ENCODE results near the gene UBE3D.

The UBE3D gene, protein sequence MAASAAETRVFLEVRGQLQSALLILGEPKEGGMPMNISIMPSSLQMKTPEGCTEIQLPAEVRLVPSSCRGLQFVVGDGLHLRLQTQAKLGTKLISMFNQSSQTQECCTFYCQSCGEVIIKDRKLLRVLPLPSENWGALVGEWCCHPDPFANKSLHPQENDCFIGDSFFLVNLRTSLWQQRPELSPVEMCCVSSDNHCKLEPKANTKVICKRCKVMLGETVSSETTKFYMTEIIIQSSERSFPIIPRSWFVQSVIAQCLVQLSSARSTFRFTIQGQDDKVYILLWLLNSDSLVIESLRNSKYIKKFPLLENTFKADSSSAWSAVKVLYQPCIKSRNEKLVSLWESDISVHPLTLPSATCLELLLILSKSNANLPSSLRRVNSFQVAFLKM

DNA sequence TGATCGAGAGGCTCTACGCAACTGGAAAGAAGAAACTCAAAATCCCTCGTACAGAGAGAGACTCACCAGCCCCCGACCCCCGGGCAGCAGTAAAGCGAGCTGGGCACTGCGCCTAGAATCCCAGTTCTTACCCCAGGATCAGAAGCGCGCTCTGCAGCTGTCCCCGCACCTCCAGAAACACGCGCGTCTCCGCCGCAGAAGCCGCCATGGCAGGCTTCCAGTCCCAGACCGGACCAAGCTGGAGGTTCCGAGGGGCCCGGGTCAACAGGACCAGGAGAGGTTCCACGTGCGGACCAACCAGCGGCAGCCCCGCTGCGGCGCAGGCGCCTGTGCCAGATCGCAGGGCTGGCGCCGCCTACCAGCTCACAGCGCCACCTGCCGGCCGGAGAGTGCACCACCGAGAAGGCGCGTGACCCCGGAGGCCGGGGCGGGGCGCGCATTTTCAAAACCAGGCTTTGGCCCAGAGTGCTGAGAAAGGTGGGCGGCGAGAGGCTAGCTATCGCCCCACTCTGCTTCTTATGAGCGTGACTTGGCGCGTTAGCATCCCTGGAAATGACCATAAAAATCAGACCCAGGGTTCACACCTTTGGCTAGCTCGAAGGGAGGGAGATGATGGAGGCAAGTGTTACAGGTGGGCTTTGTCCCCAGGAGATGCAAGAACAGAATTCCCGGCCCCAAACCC lies at the start of gene UBE3D:
UBE3D (minus strand) TSS at position 331 of the 682 bp plus-strand sequence; CDS start at position 208, 123 bp downstream.
- Mint-ChIP-seq H3K4me3 (peak within 1 kb of the TSS; percentile 93), H3K9me3 (no peaks in the 10 kb centered on the region), H3K27me3 (no peaks in the 10 kb centered on the region), H3K27ac (peak within 1 kb of the TSS; percentile 91), H3K36me3 (ENCODE audit: low read depth) (peaks cover 31% of the 10 kb centered on the region), H3K4me1 (ENCODE audit: low read depth) (peaks cover 54% of the 10 kb centered on the region)
- DNase-seq = peak; percentile 97

DNA sequence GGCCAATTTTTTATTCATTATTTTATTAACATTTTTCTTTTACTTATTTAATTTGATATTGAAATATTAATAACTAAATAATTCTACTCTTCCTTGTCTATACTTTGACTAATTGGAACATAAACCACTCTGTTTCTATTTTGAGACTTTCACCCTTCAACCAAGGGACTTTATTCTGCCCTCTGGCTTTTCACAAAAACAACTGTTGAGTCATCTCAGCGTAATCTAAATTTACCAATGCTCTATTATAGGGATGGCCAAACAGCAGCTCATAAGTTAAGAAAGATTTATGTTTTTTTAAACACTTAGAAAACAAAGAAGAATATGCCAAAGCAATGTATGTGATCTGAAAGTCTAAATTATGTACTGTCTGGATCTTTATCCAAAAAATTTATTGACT lies 48.5 kb upstream of the UBE3D start:
- no peak for DNase-seq
- Mint-ChIP-seq H3K27ac (no peak overlapping the region), H3K4me3 (no peak overlapping the region), H3K27me3 (no peaks in the 10 kb centered on the region), H3K36me3 (ENCODE audit: low read depth) (peaks cover 44% of the 10 kb centered on the region), H3K9me3 (no peaks in the 10 kb centered on the region), H3K4me1 (ENCODE audit: low read depth) (no peaks in the 10 kb centered on the region)

DNA sequence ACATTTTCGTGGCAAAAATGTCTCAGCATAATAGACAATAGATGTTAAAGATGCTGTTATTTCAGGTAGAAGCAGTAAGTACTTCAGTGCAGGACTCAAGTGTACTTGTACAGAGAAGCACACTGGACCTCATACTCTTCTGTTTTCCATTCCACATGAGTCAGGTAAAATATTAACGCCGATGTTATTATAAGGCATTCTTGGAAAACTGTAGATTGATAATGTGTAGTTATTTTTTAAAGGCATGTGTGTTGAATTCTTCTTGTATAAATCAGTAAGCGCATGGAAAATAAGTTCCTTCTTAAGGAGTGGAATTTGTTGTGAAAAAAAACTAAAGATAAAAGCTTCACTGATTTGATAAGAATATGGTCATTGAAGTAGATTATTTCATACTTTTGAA lies 47.6 kb upstream of the UBE3D start:
- Mint-ChIP-seq H3K36me3 (ENCODE audit: low read depth) (peaks cover 47% of the 10 kb centered on the region), H3K4me3 (no peak overlapping the region), H3K27ac (no peak overlapping the region), H3K4me1 (ENCODE audit: low read depth) (no peaks in the 10 kb centered on the region), H3K27me3 (no peaks in the 10 kb centered on the region), H3K9me3 (no peaks in the 10 kb centered on the region)
- no peak for DNase-seq

- DNase-seq = no peak
- peaks cover 12% of the 10 kb centered on the region for H3K9me3 Mint-ChIP-seq
- H3K4me3 Mint-ChIP-seq = no peak overlapping the region
- no peak overlapping the region for H3K27ac Mint-ChIP-seq
- peaks cover 58% of the 10 kb centered on the region for H3K36me3 Mint-ChIP-seq (ENCODE audit: low read depth)
- H3K27me3 Mint-ChIP-seq = no peaks in the 10 kb centered on the region
- H3K4me1 Mint-ChIP-seq (ENCODE audit: low read depth) = no peaks in the 10 kb centered on the region
Measured at GRCh38 chr6:83108378-83108777, 42.7 kb upstream of the UBE3D start.

DNA sequence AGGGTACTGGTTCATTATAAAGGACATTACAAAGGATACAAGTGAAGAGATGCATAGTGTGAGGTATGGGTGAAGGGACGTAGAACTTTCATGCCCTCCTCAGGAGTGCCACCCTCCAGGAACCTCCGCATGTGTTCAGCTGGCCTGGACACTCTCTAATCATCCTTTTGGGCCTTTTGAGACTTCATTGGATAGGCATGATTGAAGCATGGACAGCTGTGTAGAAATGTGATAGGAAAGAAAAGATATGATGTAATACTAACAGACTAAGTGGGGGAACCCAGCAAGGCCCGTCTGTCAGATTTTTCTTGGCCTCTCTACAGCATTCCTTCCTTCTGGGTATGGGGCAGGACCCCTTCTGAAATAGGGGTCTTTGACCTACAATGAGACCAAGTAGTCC lies 32.9 kb upstream of the UBE3D start:
- peaks cover 4% of the 10 kb centered on the region for H3K9me3 Mint-ChIP-seq
- H3K4me1 Mint-ChIP-seq (ENCODE audit: low read depth) = peaks cover 11% of the 10 kb centered on the region
- no peaks in the 10 kb centered on the region for H3K27me3 Mint-ChIP-seq
- no peak overlapping the region for H3K27ac Mint-ChIP-seq
- DNase-seq = no peak
- peaks cover 65% of the 10 kb centered on the region for H3K36me3 Mint-ChIP-seq (ENCODE audit: low read depth)
- H3K4me3 Mint-ChIP-seq = no peak overlapping the region

DNA sequence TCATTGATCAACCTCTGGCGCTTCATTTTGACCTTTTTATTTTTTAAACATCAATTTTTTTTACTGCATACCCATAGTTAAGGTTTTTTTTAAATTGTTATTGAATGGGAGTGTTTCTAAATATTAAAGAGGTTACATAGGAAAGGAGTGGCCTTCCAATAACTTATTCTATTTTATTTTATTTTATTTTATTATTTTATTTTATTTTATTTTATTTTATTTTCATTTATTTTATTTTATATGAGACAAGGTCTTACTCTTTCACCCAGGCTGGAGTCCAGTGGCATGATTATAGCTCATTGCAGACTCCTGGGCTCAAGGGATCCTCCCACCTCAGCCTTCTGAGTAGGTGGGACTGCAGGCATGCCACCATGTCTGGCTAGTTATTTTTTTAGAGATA lies 32.0 kb upstream of the UBE3D start:
- DNase-seq = no peak
- peaks cover 58% of the 10 kb centered on the region for H3K36me3 Mint-ChIP-seq (ENCODE audit: low read depth)
- no peaks in the 10 kb centered on the region for H3K9me3 Mint-ChIP-seq
- no peaks in the 10 kb centered on the region for H3K27me3 Mint-ChIP-seq
- no peak overlapping the region for H3K27ac Mint-ChIP-seq
- H3K4me1 Mint-ChIP-seq (ENCODE audit: low read depth) = peaks cover 12% of the 10 kb centered on the region
- H3K4me3 Mint-ChIP-seq = no peak overlapping the region

- H3K4me1 Mint-ChIP-seq (ENCODE audit: low read depth) = peaks cover 14% of the 10 kb centered on the region
- no peak for DNase-seq
- peaks cover 53% of the 10 kb centered on the region for H3K36me3 Mint-ChIP-seq (ENCODE audit: low read depth)
- no peaks in the 10 kb centered on the region for H3K27me3 Mint-ChIP-seq
- H3K9me3 Mint-ChIP-seq = no peaks in the 10 kb centered on the region
- no peak overlapping the region for H3K27ac Mint-ChIP-seq
- no peak overlapping the region for H3K4me3 Mint-ChIP-seq
Measured at GRCh38 chr6:83097204-83097603, 31.6 kb upstream of the UBE3D start.

GRCh38 chr6:83096791-83097190 lies 31.1 kb upstream of the UBE3D start:
- H3K9me3 Mint-ChIP-seq = no peaks in the 10 kb centered on the region
- H3K27me3 Mint-ChIP-seq = no peaks in the 10 kb centered on the region
- peaks cover 49% of the 10 kb centered on the region for H3K36me3 Mint-ChIP-seq (ENCODE audit: low read depth)
- H3K27ac Mint-ChIP-seq = no peak overlapping the region
- no peak for DNase-seq
- peaks cover 14% of the 10 kb centered on the region for H3K4me1 Mint-ChIP-seq (ENCODE audit: low read depth)
- H3K4me3 Mint-ChIP-seq = no peak overlapping the region

GRCh38 chr6:83092756-83093399 lies 27.2 kb upstream of the UBE3D start:
- no peak overlapping the region for H3K27ac Mint-ChIP-seq
- peaks cover 17% of the 10 kb centered on the region for H3K4me1 Mint-ChIP-seq (ENCODE audit: low read depth)
- H3K4me3 Mint-ChIP-seq = no peak overlapping the region
- H3K27me3 Mint-ChIP-seq = no peaks in the 10 kb centered on the region
- no peaks in the 10 kb centered on the region for H3K9me3 Mint-ChIP-seq
- peaks cover 18% of the 10 kb centered on the region for H3K36me3 Mint-ChIP-seq (ENCODE audit: low read depth)
- DNase-seq = no peak

GRCh38 chr6:83086751-83087150 lies 21.1 kb upstream of the UBE3D start:
- Mint-ChIP-seq H3K36me3 (ENCODE audit: low read depth) (peaks cover 16% of the 10 kb centered on the region), H3K4me3 (no peak overlapping the region), H3K9me3 (no peaks in the 10 kb centered on the region), H3K27me3 (no peaks in the 10 kb centered on the region), H3K27ac (peak overlapping the region; percentile 14), H3K4me1 (ENCODE audit: low read depth) (peaks cover 20% of the 10 kb centered on the region)
- DNase-seq = no peak

DNA sequence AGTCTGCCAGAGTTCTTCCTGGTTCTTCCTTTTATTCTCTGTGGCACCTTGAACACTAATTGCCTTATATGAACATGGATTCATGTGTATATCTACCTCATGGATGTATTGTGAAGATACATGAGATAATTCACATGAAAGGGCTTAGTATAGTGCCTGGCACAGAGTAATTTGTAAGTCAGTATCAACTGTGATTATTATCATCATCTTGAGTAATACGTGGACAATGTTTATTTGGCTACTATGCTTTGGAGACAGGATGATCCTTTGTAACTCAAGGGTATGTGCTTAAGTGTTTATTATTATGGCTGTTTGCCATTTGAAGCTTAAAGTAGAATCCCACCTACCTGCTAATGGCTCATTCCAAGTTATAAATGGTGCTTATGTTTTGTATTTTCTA lies 17.8 kb upstream of the UBE3D start:
- H3K4me1 Mint-ChIP-seq (ENCODE audit: low read depth) = peaks cover 28% of the 10 kb centered on the region

GRCh38 chr6:83073615-83074014 lies 8.0 kb upstream of the UBE3D start:
- H3K27me3 Mint-ChIP-seq = no peaks in the 10 kb centered on the region
- peaks cover 18% of the 10 kb centered on the region for H3K36me3 Mint-ChIP-seq (ENCODE audit: low read depth)
- H3K27ac Mint-ChIP-seq = no peak overlapping the region
- H3K4me1 Mint-ChIP-seq (ENCODE audit: low read depth) = peaks cover 39% of the 10 kb centered on the region
- H3K4me3 Mint-ChIP-seq = no peak overlapping the region
- H3K9me3 Mint-ChIP-seq = no peaks in the 10 kb centered on the region
- no peak for DNase-seq

More for the DNA sequence above, 17.8 kb upstream of the UBE3D start:
- H3K36me3 Mint-ChIP-seq (ENCODE audit: low read depth) = peaks cover 19% of the 10 kb centered on the region
- no peak for DNase-seq
- H3K27ac Mint-ChIP-seq = no peak overlapping the region
- H3K27me3 Mint-ChIP-seq = no peaks in the 10 kb centered on the region
- no peaks in the 10 kb centered on the region for H3K9me3 Mint-ChIP-seq
- H3K4me3 Mint-ChIP-seq = no peak overlapping the region

DNA sequence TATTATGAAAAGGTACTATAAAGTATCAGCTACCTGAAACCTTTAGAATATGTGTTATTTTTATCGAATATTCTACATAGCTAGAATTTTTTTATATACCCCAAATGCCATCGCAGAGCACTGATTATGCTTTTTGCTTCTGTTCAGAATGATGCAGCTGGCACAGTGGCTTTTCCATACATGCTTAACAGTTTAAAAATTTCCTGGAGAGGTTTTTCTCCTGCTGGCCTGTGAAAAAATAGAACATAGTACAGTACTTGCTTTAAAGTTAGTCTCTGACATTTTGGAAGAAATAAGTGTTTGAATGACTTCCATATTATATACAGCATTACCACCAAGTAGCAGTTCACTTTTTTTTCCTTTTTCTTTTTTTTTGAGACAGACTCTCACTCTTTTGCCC lies 7.1 kb upstream of the UBE3D start:
- peaks cover 37% of the 10 kb centered on the region for H3K4me1 Mint-ChIP-seq (ENCODE audit: low read depth)
- no peaks in the 10 kb centered on the region for H3K27me3 Mint-ChIP-seq
- H3K27ac Mint-ChIP-seq = no peak overlapping the region
- H3K4me3 Mint-ChIP-seq = no peak overlapping the region
- H3K9me3 Mint-ChIP-seq = no peaks in the 10 kb centered on the region
- DNase-seq = no peak
- H3K36me3 Mint-ChIP-seq (ENCODE audit: low read depth) = peaks cover 20% of the 10 kb centered on the region

- Mint-ChIP-seq H3K36me3 (ENCODE audit: low read depth) (peaks cover 22% of the 10 kb centered on the region), H3K9me3 (no peaks in the 10 kb centered on the region), H3K4me1 (ENCODE audit: low read depth) (peaks cover 38% of the 10 kb centered on the region), H3K27me3 (no peaks in the 10 kb centered on the region), H3K27ac (no peak overlapping the region), H3K4me3 (no peak overlapping the region)
- no peak for DNase-seq
Measured at GRCh38 chr6:83071707-83072106, 6.1 kb upstream of the UBE3D start.

DNA sequence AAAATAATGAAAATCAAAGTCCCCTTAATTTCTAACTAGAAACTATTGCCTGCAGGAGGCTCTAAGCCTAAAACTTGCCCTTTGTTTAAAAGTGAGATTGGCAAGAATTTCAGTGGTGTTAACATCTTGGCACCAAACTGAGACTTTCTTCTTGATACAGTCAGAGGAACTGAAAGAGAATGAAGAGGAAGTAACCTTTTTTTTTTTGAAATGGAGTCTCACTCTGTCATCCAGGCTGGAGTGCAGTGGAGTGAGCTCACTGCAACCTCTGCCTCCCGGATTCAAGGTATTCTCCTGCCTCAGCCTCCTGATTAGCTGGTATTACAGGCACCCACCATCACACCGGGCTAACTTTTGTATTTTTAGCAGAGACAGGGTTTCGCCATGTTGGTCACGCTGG lies 5.4 kb upstream of the UBE3D start:
- peaks cover 15% of the 10 kb centered on the region for H3K36me3 Mint-ChIP-seq (ENCODE audit: low read depth)
- H3K9me3 Mint-ChIP-seq = no peaks in the 10 kb centered on the region
- DNase-seq = no peak
- H3K27ac Mint-ChIP-seq = no peak overlapping the region
- H3K27me3 Mint-ChIP-seq = no peaks in the 10 kb centered on the region
- no peak overlapping the region for H3K4me3 Mint-ChIP-seq
- peaks cover 40% of the 10 kb centered on the region for H3K4me1 Mint-ChIP-seq (ENCODE audit: low read depth)
